GM12878 (cell line): ENCODE results near the gene TIMM21.

Experiments used
- BACH1 ChIP-seq: fragments of 450-650 bp; IDR thresholded peaks from 2 replicates; pipeline ENCODE4 v1.6.1; 2017; ENCODE audit warnings: mild to moderate bottlenecking, borderline replicate concordance
- CTCF ChIP-seq, 3 experiments: IDR thresholded peaks in 2 of 3; conservative IDR thresholded peaks in 1 of 3; 2 replicates each; pipeline ENCODE4 v1.5.1; 2011; ENCODE audit warnings: low read depth in 3 of 3, low read length in 3 of 3, mild to moderate bottlenecking in 3 of 3, control low read depth in 2 of 3, moderate library complexity in 2 of 3, inconsistent platforms in 1 of 3, mixed read lengths in 1 of 3; ENCODE audit not compliant: control insufficient read depth in 2 of 3, insufficient read depth in 1 of 3; ENCODE audit errors: extremely low read depth in 1 of 3
- RUNX3 ChIP-seq: IDR thresholded peaks from 2 replicates; pipeline ENCODE4 v1.6.1; 2012; ENCODE audit warnings: low read length, inconsistent platforms
- ZNF274 ChIP-seq: IDR thresholded peaks from one replicate; pipeline ENCODE4 v1.8.0; 2011; ENCODE audit not compliant: insufficient read length, insufficient read depth

DNA sequence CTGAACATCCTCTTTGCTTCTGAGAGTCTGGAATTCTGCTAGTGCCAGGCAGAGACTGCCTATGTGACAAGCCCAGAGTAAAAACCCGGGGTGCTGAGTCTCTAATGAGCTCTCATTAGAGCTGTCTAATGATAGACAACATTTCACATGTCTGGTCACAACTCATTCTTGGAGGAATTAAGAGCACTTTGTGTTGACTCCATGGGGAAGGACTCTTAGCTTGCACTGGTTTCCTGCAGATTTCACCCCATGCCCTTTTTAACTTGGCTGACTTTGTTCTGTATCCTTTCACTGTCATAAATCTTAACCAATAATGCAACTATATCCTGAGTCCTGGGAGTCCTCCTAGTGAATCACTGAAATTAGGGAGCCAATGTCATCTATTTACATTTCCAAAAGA, 34.2 kb upstream of the TIMM21 start:
- TF ChIP-seq RUNX3: no peak
- no peak for TF ChIP-seq BACH1
- TF ChIP-seq CTCF (IDR thresholded peaks at IDR 0.05 in 2 of 3, conservative IDR thresholded peaks at IDR 0.05 in 1 of 3; ENCODE audit: control insufficient read depth in 2 of 3, extremely low read depth in 1 of 3, insufficient read depth in 1 of 3, low read depth in 3 of 3, low read length in 3 of 3): no peak
- no peak for TF ChIP-seq ZNF274
